ENCODE data around the gene SMAD7.

DNA sequence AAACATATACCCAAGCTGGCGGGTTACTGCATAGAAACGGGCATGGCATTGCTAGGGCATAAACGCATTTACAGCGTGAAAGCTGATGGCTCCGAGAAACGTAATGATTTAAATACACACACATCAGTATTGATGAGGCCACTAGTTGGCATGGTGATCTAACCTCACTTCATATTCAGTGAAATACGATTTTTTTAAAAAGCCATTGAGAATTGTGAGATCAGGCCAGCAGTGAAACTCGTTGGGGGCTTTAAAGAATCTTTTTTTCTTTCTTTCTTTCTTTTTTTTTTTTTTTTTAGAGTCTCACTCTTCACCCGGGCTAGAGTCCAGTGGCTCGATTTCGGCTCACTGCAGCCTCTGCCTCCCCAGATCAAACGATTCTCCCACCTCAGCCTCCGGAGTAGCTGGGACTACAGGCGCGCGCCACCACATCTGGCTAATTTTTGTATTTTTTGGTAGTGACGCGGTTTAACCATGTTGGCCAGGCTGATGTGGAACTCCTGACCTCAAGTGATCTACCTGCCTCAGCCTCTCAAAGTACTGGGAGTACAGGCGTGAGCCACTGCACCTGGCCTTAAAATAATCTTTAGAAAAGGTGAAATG is 2.4 kb upstream of the SMAD7 start:
- TF ChIP-seq, protein P1, sequence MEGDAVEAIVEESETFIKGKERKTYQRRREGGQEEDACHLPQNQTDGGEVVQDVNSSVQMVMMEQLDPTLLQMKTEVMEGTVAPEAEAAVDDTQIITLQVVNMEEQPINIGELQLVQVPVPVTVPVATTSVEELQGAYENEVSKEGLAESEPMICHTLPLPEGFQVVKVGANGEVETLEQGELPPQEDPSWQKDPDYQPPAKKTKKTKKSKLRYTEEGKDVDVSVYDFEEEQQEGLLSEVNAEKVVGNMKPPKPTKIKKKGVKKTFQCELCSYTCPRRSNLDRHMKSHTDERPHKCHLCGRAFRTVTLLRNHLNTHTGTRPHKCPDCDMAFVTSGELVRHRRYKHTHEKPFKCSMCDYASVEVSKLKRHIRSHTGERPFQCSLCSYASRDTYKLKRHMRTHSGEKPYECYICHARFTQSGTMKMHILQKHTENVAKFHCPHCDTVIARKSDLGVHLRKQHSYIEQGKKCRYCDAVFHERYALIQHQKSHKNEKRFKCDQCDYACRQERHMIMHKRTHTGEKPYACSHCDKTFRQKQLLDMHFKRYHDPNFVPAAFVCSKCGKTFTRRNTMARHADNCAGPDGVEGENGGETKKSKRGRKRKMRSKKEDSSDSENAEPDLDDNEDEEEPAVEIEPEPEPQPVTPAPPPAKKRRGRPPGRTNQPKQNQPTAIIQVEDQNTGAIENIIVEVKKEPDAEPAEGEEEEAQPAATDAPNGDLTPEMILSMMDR (IDR thresholded peaks at IDR 0.05), result no peak
- TF ChIP-seq POLR2AphosphoS5 (IDR thresholded peaks at IDR 0.05; ENCODE audit: insufficient read depth in 1 of 2, low read depth in 1 of 2) (no peak), POLR2A (IDR thresholded peaks at IDR 0.05) (no peak)

Measured in vagina (tissue), 2 donors.